Inflammatory macrophage treated with lipopolysaccharide for 4 hours (primary cell): ENCODE measurements around the gene BMPER.

Experiments
- DNase-seq: peaks from one replicate; pipeline ENCODE4 v3.0.0-alpha.2; 2020

The BMPER gene

GRCh38 chr7:34036051-34036920 is 130.9 kb downstream of the BMPER start:
- DNase-seq = no peak

GRCh38 chr7:34036972-34037792 is 131.8 kb downstream of the BMPER start:
- no peak for DNase-seq

- DNase-seq = no peak
Measured at GRCh38 chr7:34038816-34039470, 133.6 kb downstream of the BMPER start.

- DNase-seq = no peak
Measured at GRCh38 chr7:34041707-34042106, 136.4 kb downstream of the BMPER start.

- no peak for DNase-seq
Measured at GRCh38 chr7:34042406-34042805, 137.1 kb downstream of the BMPER start.

GRCh38 chr7:34043461-34044305 is 138.3 kb downstream of the BMPER start:
- no peak for DNase-seq

GRCh38 chr7:34044306-34044643 is 138.9 kb downstream of the BMPER start:
- DNase-seq = no peak

GRCh38 chr7:34044734-34045353 is 139.5 kb downstream of the BMPER start:
- no peak for DNase-seq

- DNase-seq = no peak
Measured at GRCh38 chr7:34048445-34048844, 143.1 kb downstream of the BMPER start.

GRCh38 chr7:34054075-34054474 is 148.7 kb downstream of the BMPER start:
- DNase-seq = no peak

- DNase-seq = no peak
Measured at GRCh38 chr7:34057136-34057535, 151.8 kb downstream of the BMPER start.

- no peak for DNase-seq
Measured at GRCh38 chr7:34057956-34058355, 152.6 kb downstream of the BMPER start.

GRCh38 chr7:34058801-34059135 is 153.4 kb downstream of the BMPER start:
- DNase-seq = no peak

- DNase-seq = no peak
Measured at GRCh38 chr7:34059136-34059828, 153.9 kb downstream of the BMPER start.

GRCh38 chr7:34060196-34060947 is 155.0 kb downstream of the BMPER start:
- DNase-seq = no peak

- DNase-seq = no peak
Measured at GRCh38 chr7:34061149-34061548, 155.8 kb downstream of the BMPER start.

GRCh38 chr7:34062341-34062740 is 157.0 kb downstream of the BMPER start:
- DNase-seq = no peak

- DNase-seq = no peak
Measured at GRCh38 chr7:34062826-34063225, 157.5 kb downstream of the BMPER start.

GRCh38 chr7:34064519-34065158 is 159.3 kb downstream of the BMPER start:
- no peak for DNase-seq

- no peak for DNase-seq
Measured at GRCh38 chr7:34066411-34066810, 161.1 kb downstream of the BMPER start.
